Dermis lymphatic vessel endothelial cell (primary cell): ENCODE data around the gene BDP1. TPM values are rescaled to one million over a fixed set of nuclear protein-coding genes. Genes with fewer than 3 reads are reported as not detected.

Experiments used
- total RNA-seq: library from RNA; depleted of rRNA; stranded (reverse); fragments of >200 nt; gene quantifications from 2 replicates; pipeline ENCODE4 v1.2.1, GENCODE V29; 2014

Gene BDP1, protein sequence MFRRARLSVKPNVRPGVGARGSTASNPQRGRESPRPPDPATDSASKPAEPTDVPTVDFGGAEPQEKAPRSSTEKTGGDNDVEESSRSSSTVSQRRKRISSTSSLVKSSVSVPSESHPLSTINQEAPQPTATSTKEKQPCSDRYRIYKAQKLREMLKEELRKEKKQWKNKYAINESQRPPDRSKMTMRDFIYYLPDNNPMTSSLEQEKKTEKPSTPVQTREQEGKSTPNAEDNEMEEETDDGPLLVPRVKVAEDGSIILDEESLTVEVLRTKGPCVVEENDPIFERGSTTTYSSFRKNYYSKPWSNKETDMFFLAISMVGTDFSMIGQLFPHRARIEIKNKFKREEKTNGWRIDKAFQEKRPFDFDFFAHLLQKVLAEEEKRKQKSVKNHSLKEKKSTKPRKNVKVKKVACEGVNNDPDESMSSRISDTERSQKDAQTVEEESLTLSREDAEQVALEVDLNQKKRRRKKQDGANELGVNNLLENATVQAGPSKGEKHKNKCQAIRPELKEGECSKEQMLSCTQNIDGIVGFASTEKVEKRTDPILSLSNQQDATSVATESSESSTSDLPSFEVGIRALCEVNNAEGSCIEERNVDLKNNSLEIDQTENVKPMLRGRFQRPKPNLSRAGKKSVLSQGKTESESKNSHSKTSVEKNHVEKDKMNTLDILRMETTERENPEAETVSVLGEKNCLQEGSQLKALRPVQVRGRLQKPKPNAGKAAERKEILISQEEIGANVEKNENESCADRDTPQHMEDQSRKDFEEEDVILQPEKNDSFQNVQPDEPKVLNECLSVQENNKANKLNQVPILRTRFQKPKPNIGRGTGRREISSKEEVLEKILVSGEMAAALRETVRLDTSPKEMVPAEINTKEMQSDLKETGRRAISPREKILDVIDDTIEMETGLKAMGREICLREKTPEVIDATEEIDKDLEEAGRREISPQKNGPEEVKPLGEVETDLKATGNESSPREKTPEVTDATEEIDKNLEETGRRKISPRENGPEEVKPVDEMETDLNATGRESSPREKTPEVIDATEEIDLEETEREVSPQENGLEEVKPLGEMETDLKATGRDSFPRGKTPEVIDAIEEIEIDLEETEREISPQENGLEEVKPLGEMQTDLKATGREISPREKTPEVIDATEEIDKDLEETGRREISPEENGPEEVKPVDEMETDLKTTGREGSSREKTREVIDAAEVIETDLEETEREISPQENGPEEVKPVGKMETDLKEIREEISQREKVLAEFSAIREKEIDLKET (N-terminal part only)
- 18.6 and 24.8 TPM in 2 replicates for total RNA-seq

DNA sequence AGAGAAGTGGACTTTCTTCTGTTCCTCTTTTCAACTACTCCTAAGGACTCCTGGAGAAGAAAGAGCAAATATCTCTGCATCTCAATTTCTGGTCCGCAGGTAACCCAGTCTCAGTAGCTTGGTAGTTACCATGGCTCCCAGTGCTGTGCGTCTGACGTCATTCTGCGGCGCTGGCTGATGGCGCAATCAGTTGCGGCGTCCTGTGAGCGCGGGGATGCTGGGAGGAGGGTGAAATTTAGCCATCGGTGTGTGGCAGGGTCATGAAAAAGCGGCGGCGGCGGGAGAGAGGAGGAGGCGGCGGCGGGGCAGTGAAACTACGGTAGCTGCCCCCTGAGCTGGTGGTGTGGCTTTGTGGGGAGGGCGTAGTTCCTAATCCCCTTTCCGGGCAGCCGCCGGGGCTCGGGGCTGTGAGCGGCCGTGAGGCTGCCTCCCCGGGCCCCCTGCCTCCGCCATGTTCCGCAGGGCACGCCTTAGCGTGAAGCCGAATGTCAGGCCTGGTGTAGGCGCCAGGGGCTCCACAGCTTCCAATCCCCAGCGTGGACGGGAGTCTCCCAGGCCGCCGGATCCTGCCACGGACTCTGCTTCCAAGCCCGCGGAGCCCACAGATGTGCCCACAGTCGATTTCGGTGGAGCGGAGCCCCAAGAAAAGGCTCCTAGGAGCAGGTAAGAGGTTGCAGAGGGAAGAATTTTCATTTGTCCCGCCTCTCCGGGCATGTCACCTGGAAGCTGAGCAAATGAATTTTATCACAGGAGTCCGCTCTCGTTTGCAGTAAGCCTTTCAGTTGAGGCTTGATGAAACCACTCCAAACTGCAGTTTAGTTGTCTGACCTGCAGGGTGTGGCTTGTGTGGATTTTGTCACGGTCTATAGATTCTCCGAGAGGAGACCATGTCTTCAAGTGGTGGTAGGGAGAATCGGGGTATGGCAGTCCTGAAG is at the start of gene BDP1:
TSS of gene BDP1 (plus strand) at position 225 of the 935 bp plus-strand sequence. CDS start at position 452, 227 bp downstream.

GRCh38 chr5:71586941-71587765 is 131.7 kb downstream of the BDP1 start, which contains the start of gene MCCC2:
TSS of gene MCCC2 (plus strand) at chr5:71587340. CDS start at chr5:71587426, 86 bp downstream.

Other genes starting within 250 kb of the BDP1 start
- gene MCCC2, start 131.7 kb downstream of the BDP1 start, total RNA-seq, result 19.7 and 32.0 TPM in 2 replicates